Fibroblast of gingiva (primary cell): ENCODE results near the gene PTPRG.
A peak's percentile ranks its signal among the peaks of the same experiment; 100 is the strongest.

ENCODE experiments used
- DNase-seq: peaks from one replicate; pipeline ENCODE4 v3.0.0-alpha.2; 2011; ENCODE audit warnings: low read depth

PTPRG gene

GRCh38 chr3:61562721-61563312, 1.4 kb downstream of the PTPRG start:
- peak; percentile 39 for DNase-seq

- DNase-seq, result no peak
Measured at GRCh38 chr3:61563313-61564271, 2.2 kb downstream of the PTPRG start.

GRCh38 chr3:61564395-61565059, 3.2 kb downstream of the PTPRG start:
- peak; percentile 76 for DNase-seq

- DNase-seq, result no peak
Measured at GRCh38 chr3:61565569-61565968, 4.2 kb downstream of the PTPRG start.

GRCh38 chr3:61568127-61568526, 6.8 kb downstream of the PTPRG start:
- DNase-seq, result no peak

- no peak for DNase-seq
Measured at GRCh38 chr3:61569856-61570580, 8.6 kb downstream of the PTPRG start.

GRCh38 chr3:61570813-61571212, 9.4 kb downstream of the PTPRG start:
- DNase-seq, result no peak

GRCh38 chr3:61571516-61572336, 10.4 kb downstream of the PTPRG start:
- DNase-seq, result peak; percentile 88

- DNase-seq, result no peak
Measured at GRCh38 chr3:61572879-61573278, 11.5 kb downstream of the PTPRG start.

- DNase-seq, result no peak
Measured at GRCh38 chr3:61573441-61573840, 12.1 kb downstream of the PTPRG start.

GRCh38 chr3:61574854-61575253, 13.5 kb downstream of the PTPRG start:
- peak; percentile 98 for DNase-seq

- DNase-seq, result no peak
Measured at GRCh38 chr3:61575893-61576292, 14.5 kb downstream of the PTPRG start.

GRCh38 chr3:61577760-61578159, 16.4 kb downstream of the PTPRG start:
- DNase-seq, result no peak

GRCh38 chr3:61578667-61579367, 17.4 kb downstream of the PTPRG start:
- DNase-seq, result no peak

- DNase-seq, result no peak
Measured at GRCh38 chr3:61579685-61580084, 18.3 kb downstream of the PTPRG start.

GRCh38 chr3:61580982-61581643, 19.7 kb downstream of the PTPRG start:
- DNase-seq, result no peak

- no peak for DNase-seq
Measured at GRCh38 chr3:61582287-61582686, 20.9 kb downstream of the PTPRG start.

GRCh38 chr3:61582846-61583245, 21.5 kb downstream of the PTPRG start:
- no peak for DNase-seq

GRCh38 chr3:61583890-61584875, 22.8 kb downstream of the PTPRG start:
- no peak for DNase-seq
